ENCODE results near the gene CNTNAP3.
"Not testable (repeated sequence)": the region's sequence is repeated elsewhere in the genome, so short reads cannot be mapped to it uniquely, and the experiment has no call there.

The CNTNAP3 gene

GRCh38 chr9:39030204-39031019 lies 257.6 kb downstream of the CNTNAP3 start:
- POLR2A ChIA-PET; CTCF ChIA-PET; DNase-seq (ENCODE audit: extremely low spot score): not testable (repeated sequence)

- DNase-seq (ENCODE audit: extremely low spot score); CTCF ChIA-PET; POLR2A ChIA-PET: not testable (repeated sequence)
These were observed 259.1 kb downstream of the CNTNAP3 start for GRCh38 chr9:39028855-39029254.

- DNase-seq (ENCODE audit: extremely low spot score); CTCF ChIA-PET; POLR2A ChIA-PET: not testable (repeated sequence)
These were observed 259.8 kb downstream of the CNTNAP3 start for GRCh38 chr9:39028168-39028567.

- CTCF ChIA-PET; DNase-seq (ENCODE audit: extremely low spot score); POLR2A ChIA-PET: not testable (repeated sequence)
These were observed 261.9 kb downstream of the CNTNAP3 start for GRCh38 chr9:39025911-39026588.

Measured in HEK293T (cell line).